Cortex of kidney (tissue), 1 donor: Measurements from ENCODE around the gene NPAS3.

Experiments used
- DNase-seq: peaks from one replicate; lab custom pipeline; 2025; lab: John Stamatoyannopoulos, UW

The NPAS3 gene

DNA sequence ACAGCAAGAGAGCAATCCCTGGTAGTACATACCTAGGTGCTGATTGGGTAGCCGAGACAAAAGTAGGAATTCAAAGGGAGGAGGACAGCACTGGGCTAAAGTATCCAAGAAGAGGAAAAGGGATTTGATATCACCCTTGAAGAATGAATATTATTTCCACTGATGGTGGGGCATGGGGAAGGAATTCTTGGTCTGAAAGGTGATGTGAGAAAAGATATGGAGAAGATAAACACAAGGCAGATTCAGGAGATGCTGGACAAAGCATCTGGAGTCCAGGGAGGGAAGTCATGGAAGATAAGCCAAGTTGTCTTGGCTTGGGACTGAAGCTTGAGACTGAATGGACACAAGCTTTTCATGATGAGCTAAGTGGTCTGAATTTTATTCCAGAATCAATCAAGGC lies 818.2 kb downstream of the NPAS3 start:
- DNase-seq: no peak

DNA sequence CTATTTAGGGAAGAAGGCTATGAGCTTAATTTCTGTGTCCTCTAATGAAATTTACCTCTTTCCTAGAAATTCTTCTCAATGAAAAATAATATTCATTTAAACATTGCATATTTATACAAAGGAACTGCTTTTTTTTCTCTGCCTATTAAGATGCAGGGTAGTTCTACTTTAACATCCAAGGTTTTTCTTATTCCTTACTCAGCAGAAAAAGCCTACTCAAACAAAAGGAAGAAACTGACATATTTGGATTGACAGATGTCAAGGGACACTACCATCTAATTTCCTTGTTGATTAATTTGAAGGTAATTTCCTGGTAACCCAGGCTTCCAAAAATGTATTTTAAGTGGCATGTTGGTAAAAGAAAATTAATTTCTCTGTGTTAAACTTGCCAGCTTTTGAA lies 819.9 kb downstream of the NPAS3 start:
- no peak for DNase-seq

DNA sequence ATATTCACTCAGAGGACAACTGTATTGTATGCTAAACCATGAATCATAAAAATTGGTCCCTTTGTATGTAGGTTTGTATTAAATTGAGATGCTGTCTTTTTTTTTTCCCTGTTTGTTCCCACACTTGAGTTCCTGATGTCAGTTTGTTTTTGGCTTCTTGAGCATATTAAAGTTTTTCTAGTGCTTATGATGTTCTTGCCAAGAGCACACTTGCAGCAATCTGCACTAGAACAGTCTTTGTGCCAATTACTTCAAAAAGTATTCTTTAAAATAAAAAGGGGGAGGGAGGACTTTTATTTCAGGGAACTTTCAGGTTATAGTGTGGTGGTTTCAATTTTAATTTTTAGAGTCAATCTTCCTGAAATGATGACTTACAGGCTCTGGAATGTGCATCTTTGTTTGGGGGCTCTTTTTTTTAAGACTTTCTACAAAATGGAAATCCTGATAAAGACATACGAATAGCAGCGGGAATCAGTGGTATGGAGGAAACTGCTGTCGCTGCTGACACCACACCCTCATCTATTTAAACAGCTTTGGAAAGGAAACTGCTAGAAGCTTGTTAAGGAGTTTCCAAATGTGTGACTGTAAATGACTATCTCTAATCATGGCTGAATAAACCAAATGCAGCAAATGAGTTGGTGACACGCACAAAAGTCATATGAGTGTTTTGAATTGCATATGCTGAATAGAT lies 823.6 kb downstream of the NPAS3 start:
- no peak for DNase-seq

DNA sequence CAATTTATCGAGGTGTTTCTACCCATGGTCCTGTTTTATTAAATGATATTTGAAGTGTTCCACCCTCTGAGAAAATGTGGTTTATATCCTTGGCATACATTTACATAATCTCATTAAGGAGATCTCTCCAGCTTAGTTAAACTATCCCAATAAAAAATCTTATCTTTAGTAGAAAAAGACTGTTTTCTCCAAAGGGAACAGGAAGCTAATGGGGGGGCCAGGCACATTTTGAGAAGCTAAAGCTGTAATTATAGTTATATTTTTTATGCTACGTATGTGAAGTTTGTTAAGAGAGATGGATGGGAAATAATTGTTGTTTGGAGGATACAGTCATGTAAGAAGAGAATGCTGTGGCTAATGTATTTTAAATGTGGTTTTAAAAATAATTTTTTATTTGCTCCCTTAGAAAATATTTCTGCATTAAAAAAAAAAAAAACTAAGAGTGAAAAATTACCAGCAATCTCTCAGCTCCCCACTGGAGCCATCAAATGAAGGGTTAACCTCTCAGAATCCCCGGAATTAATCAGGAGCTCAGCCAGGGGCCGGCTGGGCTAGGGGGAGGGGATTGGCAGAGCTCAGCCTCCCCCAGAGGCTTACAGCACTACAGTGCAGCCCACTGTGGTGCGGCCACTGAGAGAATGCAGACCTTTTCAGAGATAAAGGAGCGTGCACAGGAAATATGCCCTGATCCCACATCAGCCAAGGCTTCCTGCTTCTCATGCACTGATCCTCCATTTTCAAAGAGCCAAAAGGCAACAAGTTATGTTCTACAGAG lies 826.4 kb downstream of the NPAS3 start:
- DNase-seq: no peak

DNA sequence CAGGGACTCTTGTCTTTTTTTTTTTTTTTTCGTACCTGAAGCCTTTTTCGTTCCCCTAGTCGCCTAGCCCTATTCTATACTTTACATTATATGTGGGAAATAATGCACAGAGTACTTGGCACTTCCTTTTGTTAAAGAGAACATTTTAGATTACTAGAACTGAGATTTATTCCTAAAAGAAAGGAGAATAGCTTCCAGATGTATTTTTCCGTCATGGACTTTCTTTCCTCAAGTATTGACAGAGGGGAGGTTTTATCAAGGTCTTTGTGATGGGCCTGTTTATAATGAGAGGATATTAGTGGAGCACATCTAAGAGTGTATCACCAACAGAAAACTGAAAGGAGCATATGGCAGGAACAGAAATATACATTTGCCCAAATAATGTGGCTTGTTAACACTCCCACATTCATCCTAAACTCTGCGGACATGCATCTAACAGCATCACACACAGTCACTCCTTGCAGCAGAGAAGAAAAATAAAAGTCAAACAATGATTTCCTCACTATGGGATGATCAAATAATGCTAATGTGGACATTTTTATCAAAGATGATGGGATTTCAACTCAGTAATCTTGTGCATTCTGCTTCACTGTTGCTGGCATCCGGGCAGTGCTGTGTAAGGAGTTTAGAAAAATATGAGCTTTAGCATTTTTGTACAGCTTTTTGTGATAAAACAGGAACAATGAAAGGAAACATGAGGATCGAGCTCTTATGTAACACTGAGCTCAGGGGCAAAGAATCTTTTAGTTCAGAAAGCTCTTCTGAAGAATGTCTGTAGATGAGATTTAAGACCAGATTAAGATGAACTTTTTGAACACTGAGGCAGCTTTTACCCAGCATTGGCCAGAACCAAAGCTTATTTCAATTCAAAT lies 829.1 kb downstream of the NPAS3 start:
- no peak for DNase-seq

DNA sequence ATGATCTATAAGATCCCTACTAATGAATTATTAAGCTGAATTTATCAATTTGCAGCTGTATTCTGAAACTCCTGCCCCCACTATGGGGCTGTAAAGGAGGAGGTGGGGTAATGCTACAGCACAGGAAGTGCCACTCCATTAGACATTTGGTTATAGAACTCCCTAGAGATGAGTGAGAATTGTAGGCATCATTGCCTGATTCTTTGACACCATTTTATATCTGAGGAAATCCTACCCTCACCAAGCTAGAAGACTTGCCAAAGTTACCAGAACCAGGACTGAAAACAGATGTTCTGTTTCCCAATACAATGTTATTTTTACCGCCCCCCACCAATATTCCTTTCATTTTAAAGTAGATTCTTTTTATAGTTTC lies 829.8 kb downstream of the NPAS3 start:
- no peak for DNase-seq

DNA sequence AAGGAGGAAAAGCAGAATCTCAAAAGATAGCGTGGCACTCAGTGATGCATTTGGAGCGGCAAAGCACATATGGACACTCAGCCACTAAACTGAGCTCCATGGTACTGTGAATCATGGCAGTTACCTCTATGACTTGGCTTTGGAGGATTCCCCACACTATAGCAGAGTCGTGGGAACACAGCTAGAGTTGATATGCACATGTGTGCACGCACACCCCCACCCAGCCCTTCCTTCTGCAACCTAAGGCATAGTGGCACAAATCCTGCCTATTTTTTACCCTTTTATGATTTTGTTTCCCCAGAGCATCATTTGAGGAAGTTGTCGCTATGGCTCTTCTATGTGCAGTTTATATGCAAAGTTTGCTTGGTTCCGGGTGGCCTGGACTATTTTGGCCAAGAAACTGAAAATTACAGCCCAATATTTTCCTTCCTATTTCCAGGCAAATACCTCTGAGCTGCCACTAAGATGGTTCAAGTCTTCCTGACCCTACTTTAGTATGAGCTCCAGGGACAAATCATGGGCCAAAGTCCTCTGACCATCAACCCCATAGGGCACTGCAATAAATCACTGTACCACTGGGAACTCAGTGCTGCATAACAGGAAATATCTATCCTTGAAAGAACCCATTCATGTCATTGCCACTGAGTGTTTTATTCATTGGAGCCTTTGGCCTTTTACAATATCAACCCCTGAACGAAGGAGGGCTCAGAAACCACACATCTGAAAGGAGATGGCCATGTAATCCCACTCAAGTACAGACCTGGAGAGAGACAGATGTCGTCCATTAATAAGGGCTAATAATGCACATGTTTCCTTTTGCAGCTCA lies 834.7 kb downstream of the NPAS3 start:
- DNase-seq: no peak

DNA sequence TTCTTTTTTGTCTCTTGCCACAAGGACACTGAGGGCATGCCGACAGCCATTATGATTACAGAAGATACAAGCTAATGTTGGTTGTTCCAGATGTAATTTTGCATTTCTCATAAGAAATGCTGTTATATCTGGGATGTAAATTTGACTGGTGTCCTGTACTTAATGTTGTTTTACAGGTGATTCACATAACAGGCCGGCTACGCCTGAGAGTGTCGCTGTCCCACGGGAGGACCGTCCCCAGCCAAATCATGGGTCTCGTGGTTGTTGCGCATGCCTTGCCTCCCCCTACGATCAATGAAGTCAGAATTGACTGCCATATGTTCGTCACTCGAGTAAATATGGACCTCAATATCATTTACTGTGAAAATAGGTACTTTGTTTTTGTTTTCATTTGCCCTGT lies 835.5 kb downstream of the NPAS3 start:
- DNase-seq: no peak

DNA sequence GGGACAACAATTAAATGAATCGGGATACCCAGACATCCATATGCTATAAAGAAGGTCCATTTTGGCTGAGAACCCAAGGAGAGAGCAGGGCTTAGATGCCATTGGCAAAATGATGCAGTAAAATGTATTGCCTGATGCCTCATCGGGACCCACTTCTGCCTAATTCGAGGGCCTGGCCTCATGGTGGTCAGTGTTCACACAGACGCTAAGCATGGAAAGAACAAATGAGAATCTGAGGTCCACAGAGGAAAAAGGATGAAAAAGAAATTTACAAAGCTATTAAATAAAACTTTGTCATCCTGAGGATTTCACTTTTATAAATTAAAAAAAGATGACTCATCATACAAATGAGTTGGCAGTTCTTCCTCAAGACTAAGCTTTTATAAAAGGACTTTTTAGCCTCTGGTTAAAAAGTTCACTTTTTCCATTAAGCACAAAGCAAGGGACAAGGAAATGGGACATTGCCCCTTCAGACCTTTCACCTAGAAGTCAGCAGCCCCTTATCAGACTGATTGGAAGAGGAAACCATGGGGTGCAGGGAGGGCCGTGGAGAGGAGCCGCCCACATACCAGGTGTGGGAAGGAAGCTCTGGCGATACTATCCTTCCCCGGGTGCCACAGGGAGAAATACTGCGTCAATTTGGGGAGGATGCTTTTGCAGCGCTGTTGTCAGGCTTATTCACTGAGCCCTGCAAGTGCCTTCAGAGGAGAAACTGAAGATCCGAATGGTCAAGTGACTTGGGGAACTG lies 836.2 kb downstream of the NPAS3 start:
- DNase-seq: no peak

DNA sequence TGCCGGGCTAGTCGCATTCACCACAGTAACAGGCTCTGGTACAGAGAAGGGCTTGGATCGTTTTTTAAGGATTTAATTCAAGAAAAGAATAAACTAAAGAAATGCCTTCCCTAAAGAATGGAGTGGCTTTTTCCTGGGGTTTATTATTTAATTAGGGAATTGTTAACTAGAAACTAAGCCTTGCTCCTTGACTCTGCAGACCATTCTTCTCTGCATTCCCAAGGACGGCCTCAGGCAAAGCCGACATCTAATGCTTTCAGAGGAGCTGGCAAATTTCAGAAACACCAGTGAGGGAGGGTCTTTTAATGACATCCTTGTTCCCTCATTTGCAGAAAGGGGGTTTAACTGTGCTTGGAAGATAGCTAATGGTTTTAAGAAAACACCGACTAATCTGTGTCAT lies 838.2 kb downstream of the NPAS3 start:
- DNase-seq: no peak

DNA sequence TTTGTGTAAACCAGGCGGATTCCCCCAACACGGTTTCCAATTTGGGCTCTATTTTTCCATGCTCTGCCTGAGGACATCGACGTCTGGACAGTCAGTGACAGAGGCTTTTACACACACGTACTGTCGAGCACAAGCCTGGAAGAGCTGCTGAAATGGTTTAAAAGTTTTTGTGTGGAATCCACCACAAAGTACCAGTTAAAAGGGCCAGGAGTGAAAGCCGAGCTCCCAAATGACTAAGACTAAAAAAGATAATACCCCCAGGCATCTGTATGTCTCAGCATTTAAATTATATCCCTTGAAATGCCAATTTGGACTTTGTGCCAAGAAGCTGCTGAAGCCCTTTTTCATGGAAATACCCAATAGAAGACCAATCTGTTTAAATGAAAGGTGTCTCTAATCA lies 839.0 kb downstream of the NPAS3 start:
- DNase-seq: no peak

DNA sequence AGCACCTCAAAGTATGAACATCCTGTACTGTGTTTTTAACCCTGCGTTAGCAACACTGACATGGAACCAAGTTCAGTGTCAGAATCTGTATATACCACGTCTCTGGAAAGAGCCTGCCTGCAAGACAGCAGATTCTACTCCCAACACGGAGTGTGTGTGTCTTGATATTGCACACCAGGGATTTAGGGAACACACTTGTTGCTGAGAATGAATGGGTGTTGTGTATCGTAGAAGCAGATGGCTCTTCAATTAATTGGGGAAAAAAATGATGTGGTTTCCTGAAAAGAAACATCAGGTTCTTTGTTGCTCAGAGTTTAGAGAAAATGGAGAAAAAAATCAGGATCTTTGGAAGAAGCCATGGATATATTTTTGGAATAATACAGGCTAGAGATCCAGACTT lies 841.4 kb downstream of the NPAS3 start:
- DNase-seq: no peak

DNA sequence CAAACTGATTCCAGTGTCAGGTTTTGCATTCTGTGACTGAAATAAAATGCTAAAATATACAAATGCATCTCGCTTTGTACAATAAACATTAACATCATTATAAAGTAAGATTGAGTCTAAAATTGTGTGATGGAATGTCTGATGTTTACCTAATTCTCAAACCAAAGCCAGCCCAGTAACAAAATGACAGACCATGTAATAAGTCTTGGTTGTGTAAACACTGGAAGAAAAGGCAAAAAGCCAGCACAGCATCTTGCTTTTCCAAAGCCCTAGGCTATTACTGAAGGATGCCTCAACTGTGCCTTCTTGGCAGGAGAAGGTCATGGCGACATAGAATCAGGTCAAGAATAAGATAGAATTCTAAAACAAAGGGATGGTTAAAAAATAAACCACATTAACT lies 842.6 kb downstream of the NPAS3 start:
- no peak for DNase-seq

DNA sequence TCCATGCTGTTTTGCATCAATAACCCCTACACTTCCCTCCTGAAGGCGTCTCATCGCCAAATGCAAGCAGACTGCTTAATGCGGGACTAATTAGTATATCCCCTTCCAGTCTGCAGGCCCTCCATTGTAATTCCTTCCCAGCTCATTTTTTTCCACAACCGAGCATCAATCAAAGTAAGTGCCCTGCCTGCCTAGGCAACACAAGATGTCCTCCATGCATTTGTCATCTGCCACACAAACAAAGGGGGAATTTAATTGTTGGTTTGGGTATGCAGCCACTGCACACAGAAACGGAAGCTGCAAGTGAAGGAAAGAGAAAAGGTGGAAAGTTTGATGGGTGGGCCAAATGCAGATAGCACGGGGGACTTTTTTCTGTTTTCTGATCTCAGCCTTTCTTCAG lies 844.2 kb downstream of the NPAS3 start:
- DNase-seq: no peak

DNA sequence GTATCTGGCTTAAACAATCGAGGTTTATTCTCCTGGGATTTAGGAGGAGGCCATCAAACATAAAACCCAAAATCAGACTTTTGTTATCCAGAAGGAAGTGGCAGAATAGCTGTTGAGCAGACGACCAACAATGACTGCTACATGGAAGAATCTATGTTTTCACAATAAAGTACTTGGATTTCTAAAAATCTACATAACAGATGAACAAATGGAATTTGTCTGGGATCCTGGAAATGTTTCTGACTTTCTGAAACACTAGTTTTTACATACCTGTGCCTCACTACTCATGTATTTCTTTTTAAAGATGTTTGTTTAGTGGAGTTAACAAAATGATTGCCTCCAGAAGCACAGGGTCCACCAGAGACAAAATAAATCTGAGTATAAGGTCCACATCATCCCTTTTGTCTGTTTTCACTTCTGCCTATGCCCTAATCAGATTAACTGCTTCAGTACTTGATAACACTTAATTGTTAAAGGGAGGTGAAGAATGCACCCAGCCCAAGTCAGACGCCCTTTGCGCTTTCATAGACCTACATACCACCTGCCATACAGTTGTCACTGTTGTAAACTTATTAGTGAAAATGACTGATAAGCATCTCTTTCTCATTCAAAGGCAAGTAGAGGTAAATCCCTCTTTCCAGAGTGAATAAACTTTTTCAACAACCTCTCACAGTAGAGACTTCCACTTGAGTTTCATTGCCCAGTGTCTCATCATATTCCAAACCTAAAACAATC lies 847.6 kb downstream of the NPAS3 start:
- no peak for DNase-seq

DNA sequence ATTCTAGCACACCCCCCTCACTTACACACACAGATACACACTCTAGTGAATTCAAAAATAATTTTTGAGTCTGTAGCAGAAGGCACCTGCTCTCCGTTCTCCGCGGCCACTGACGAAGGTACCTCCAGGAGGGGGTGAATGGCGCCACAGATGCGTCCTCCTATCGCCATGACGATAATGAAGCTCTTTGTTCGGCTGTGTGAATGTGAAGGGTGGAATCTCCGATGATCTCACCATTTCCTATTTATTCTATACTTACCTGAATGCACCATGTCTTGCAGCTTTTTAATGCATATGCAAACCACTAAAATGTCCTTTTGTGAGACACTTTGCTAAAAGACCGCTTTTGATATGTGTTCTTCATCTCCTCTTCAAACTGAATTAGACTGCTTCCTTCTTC lies 849.5 kb downstream of the NPAS3 start:
- no peak for DNase-seq

DNA sequence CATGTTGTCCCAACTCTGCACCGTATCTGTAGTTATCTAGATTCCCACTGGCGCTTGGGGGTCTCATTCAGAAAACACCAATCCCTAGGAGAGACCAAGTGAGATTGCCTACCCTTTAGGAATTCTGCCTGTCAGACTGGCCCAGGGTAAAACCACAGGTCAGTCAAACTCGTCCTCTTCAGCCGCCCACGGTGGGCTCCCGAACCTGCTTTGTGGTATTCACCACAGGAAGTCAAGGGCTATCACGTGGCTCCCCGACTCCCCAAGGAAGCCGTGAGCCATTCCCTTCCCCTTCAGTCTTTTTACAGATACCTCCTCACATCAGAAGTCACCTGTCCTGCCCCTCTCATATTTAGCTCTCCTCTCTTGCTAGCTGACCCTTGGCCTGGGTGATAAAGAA lies 852.3 kb downstream of the NPAS3 start:
- no peak for DNase-seq

DNA sequence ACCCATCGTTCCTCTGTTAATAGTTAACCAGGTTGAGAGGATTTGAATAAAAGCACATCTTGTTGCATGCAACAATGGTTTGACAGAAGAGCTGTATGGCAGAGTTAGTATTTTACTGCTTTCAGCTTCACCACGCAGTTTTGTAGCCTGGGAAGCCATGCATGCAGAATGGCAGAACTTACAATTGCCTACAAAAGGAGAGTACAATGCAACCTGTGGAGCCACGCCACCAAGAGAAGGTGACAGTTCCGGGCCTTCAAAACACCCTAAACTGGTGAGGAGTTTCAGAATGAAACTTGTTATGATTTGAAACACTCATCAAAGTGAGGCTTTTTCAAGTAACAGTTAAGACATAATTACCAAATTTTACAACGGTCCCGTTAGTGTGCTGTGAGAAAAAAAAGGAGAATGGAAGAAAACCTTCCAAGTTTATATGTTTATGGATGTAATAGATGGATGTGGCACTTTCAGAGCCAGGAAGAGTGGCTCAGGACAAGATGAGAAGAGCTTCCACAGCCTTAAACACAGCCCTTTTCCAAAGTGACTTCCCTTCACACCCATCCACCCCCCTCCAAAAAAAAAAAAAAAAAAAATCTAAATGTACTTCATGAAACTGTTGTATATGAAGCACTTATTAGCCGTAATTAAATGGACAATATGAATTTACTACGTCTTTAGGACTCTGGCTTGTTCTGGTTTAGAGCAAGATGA lies 853.5 kb downstream of the NPAS3 start:
- DNase-seq: no peak

DNA sequence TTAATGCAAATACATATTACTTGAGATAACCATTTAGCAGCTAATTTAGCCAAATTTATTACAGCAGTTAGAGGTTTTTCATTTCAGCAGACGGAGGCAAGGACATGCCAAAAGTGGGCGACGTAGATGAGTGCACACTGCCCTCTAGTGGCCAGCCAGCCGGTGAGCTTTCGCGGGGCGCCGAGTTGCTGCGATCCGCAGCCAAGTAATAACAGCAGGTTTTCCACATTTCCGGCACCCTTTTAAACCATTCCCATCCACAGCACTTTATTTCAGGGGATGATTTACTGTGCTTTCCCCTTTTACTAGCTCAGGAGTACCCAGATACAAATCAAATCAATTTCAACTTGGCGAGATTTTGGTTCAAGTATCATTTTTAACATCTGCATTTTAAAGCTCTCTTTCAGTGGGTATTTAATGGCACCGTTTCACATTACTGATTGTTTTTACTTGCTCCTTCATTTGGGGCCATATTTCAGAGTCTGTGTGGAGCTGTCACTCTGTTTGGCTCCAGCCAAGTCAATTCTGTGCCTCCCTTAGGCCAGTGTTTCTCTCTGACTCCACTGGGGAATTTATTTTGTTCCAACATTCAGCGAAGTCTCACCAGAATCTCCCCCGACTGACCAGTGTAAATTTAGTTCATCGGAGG lies 854.2 kb downstream of the NPAS3 start:
- DNase-seq: no peak
